ENCODE measurements around the gene ANKRD27.

DNA sequence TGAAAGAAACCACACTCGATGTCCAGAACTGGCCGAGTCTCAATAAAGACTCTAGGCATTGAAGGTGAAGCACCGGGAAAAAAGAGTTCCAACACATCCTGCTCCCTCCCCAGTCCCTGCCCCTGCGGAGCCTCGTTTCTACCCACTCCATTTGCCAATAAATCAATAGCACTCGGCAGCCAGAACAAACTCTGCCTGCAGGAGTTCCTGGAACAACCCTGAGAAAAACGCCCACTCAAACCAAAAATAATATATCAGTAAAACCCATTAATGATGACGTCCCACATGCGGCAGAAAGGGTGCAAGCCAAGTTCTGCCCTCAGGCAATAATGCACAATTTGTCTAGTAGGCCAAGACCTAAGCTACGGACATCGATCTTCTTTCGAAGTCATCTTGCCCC, 53.0 kb downstream of the ANKRD27 start:
- TF ChIP-seq, protein P1, sequence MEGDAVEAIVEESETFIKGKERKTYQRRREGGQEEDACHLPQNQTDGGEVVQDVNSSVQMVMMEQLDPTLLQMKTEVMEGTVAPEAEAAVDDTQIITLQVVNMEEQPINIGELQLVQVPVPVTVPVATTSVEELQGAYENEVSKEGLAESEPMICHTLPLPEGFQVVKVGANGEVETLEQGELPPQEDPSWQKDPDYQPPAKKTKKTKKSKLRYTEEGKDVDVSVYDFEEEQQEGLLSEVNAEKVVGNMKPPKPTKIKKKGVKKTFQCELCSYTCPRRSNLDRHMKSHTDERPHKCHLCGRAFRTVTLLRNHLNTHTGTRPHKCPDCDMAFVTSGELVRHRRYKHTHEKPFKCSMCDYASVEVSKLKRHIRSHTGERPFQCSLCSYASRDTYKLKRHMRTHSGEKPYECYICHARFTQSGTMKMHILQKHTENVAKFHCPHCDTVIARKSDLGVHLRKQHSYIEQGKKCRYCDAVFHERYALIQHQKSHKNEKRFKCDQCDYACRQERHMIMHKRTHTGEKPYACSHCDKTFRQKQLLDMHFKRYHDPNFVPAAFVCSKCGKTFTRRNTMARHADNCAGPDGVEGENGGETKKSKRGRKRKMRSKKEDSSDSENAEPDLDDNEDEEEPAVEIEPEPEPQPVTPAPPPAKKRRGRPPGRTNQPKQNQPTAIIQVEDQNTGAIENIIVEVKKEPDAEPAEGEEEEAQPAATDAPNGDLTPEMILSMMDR (IDR thresholded peaks at IDR 0.05): no peak
- TF ChIP-seq, protein P2, sequence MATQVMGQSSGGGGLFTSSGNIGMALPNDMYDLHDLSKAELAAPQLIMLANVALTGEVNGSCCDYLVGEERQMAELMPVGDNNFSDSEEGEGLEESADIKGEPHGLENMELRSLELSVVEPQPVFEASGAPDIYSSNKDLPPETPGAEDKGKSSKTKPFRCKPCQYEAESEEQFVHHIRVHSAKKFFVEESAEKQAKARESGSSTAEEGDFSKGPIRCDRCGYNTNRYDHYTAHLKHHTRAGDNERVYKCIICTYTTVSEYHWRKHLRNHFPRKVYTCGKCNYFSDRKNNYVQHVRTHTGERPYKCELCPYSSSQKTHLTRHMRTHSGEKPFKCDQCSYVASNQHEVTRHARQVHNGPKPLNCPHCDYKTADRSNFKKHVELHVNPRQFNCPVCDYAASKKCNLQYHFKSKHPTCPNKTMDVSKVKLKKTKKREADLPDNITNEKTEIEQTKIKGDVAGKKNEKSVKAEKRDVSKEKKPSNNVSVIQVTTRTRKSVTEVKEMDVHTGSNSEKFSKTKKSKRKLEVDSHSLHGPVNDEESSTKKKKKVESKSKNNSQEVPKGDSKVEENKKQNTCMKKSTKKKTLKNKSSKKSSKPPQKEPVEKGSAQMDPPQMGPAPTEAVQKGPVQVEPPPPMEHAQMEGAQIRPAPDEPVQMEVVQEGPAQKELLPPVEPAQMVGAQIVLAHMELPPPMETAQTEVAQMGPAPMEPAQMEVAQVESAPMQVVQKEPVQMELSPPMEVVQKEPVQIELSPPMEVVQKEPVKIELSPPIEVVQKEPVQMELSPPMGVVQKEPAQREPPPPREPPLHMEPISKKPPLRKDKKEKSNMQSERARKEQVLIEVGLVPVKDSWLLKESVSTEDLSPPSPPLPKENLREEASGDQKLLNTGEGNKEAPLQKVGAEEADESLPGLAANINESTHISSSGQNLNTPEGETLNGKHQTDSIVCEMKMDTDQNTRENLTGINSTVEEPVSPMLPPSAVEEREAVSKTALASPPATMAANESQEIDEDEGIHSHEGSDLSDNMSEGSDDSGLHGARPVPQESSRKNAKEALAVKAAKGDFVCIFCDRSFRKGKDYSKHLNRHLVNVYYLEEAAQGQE (IDR thresholded peaks at IDR 0.05; ENCODE audit: insufficient read depth in 1 of 2, low read depth in 2 of 2, low read length in 1 of 2): no peak
- TF ChIP-seq TCF7L2 (IDR thresholded peaks at IDR 0.05; ENCODE audit: low read depth, low read length): no peak
- no peak for TF ChIP-seq POLR2AphosphoS5 (IDR thresholded peaks at IDR 0.05; ENCODE audit: low read depth, low read length)

Data from Panc1 (cell line).